ENCODE data around the gene KICS2. TPM values are rescaled to one million over a fixed set of nuclear protein-coding genes. Genes with fewer than 3 reads are reported as not detected.

The KICS2 gene
- 1 to 10 TPM; 5.4 to 6.7 (median 5.4) TPM for total RNA-seq
- long read RNA-seq, donor 1, full-length matches to known transcripts: 3 of 3 reads
- long read RNA-seq, donor 1, partial matches to known transcripts: 0 of 3 reads
- long read RNA-seq, donor 1, other reads (novel, unspliced or antisense): 0 of 3 reads
- long read RNA-seq, donor 2, partial matches to known transcripts: 0 of 1 reads
- long read RNA-seq, donor 2, other reads (novel, unspliced or antisense): 0 of 1 reads

DNA sequence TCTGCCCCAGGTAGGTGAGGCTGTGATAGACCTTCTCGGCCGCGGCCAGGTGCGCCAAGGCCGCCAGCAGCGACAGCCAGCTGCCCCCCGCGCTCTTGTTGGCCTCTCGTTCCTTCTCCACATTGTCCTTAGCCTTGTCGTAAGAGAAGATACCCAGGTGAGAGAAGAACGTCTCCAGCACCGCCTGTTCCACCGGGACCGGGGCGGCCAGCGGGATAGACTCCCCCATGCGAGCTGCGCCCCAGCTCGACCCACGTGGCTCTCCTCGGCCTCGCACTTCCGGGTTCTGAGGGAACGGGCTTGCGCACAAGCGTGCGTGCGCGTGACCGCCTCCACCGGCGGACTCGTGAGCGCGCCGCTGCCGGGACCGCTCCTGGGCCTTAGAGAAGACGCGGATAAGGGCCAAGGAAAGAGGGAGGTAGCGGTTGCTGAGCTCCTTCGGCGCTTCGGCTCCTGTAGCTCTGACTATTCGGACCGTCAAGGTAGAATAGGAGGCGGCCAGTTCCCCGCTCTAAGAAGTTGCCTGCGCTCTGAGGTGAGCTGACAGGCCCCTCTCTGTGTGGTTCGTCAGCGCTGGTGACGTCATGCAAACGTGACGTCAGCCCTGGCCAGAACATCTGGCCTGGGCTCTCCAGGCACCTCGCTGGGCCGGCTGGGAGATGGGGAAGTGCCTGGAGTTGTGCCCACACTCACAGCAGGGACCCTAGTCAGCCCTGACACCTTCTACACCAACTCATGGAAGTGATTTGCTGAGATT, at the start of gene KICS2:
TSS of gene KICS2 (minus strand) at position 288 of the 757 bp plus-strand sequence. CDS start at position 229, 59 bp downstream.
- DNase-seq: peak; percentile 96
- intact Hi-C loops (cut with DNase I, micrococcal nuclease): no loop called here
- no peaks in the 10 kb centered on the region for H3K4me1 ChIP-seq (ENCODE audit: low read depth)

DNA sequence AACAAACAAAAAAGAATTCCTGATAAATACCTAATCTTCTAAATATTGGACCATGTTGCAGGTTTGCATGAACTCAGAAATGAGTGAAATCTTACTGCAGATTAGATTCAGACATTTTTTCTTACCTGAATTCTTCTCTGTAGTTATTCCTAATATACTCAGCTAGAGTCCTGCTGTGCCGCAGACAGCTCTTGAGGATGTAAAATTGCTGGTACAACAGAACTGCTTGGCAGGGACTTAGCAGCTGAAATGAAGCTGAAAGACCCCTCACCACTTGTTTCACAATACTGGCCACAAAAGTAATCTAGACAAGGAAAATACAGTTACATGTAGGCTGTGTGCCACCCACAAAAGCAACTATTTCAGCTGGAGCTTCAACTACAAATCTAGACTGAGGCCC, 48.3 kb upstream of the KICS2 start:
- Histone ChIP-seq H3K36me3 (ENCODE audit: low read depth) (no peaks in the 10 kb centered on the region), H3K9me3 (no peaks in the 10 kb centered on the region), H3K4me3 (no peak overlapping the region), H3K4me1 (ENCODE audit: low read depth) (no peaks in the 10 kb centered on the region)
- intact Hi-C loops (cut with DNase I, micrococcal nuclease): no loop called here
- TF ChIP-seq, protein P1, sequence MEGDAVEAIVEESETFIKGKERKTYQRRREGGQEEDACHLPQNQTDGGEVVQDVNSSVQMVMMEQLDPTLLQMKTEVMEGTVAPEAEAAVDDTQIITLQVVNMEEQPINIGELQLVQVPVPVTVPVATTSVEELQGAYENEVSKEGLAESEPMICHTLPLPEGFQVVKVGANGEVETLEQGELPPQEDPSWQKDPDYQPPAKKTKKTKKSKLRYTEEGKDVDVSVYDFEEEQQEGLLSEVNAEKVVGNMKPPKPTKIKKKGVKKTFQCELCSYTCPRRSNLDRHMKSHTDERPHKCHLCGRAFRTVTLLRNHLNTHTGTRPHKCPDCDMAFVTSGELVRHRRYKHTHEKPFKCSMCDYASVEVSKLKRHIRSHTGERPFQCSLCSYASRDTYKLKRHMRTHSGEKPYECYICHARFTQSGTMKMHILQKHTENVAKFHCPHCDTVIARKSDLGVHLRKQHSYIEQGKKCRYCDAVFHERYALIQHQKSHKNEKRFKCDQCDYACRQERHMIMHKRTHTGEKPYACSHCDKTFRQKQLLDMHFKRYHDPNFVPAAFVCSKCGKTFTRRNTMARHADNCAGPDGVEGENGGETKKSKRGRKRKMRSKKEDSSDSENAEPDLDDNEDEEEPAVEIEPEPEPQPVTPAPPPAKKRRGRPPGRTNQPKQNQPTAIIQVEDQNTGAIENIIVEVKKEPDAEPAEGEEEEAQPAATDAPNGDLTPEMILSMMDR (IDR thresholded peaks at IDR 0.05): no peak
- DNase-seq (no peak), ATAC-seq (no peak)

More for the DNA sequence above, at the start of gene KICS2:
- TF ChIP-seq, protein P1 (IDR thresholded peaks at IDR 0.05): no peak
- ATAC-seq: peak; percentile 99
- Histone ChIP-seq H3K4me3 (peak within 1 kb of the TSS; percentile 48), H3K9me3 (no peaks in the 10 kb centered on the region), H3K36me3 (ENCODE audit: low read depth) (no peaks in the 10 kb centered on the region)

DNA sequence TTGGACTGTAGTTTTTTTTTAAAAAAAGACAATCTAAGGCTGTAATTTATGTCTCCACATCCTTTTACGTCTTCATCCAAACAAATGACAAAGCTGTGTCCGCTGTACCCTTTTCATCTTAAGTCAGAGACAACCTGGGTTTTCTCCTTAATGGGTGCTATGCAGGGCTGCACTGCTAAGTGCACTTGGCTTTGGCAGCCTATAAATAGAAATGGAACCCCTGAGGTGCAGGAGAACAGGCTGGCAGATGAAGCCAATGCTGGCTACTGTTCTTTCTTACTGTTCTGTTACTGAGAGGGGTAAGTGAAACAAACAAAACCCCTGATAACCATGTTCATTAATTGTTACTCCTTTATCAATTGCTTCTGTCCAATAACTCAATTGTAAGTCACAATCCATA, 47.1 kb upstream of the KICS2 start:
- no peaks in the 10 kb centered on the region for H3K36me3 ChIP-seq (ENCODE audit: low read depth)
- no peaks in the 10 kb centered on the region for H3K9me3 ChIP-seq
- TF ChIP-seq, protein P1 (IDR thresholded peaks at IDR 0.05): no peak
- DNase-seq: no peak
- intact Hi-C loops (cut with DNase I, micrococcal nuclease): no loop called here
- no peaks in the 10 kb centered on the region for H3K4me1 ChIP-seq (ENCODE audit: low read depth)
- H3K4me3 ChIP-seq: no peak overlapping the region
- ATAC-seq: no peak

DNA sequence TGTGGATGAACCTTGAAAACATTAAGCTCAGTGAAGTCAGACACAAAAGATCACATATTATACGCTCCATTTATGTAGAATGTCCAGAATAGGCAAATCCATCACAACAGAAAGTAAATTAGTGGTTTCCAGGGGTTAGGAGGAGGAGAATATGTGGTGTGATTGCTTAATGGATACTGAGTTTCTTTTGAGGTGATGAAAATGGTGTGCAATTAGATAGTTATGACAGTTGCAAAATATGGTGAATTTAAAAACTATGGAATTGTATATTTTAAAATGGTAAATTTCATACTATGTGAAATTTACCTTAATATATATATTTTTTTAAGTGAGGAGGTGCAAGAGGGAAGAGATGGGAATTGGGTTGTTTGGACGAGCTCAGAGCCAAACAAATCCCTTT, 46.3 kb upstream of the KICS2 start:
- H3K36me3 ChIP-seq (ENCODE audit: low read depth): no peaks in the 10 kb centered on the region
- no peaks in the 10 kb centered on the region for H3K9me3 ChIP-seq
- no peak overlapping the region for H3K4me3 ChIP-seq
- no peaks in the 10 kb centered on the region for H3K4me1 ChIP-seq (ENCODE audit: low read depth)
- no peak for DNase-seq
- no peak for ATAC-seq
- intact Hi-C loops (cut with DNase I, micrococcal nuclease): no loop called here
- TF ChIP-seq, protein P1 (IDR thresholded peaks at IDR 0.05): no peak

DNA sequence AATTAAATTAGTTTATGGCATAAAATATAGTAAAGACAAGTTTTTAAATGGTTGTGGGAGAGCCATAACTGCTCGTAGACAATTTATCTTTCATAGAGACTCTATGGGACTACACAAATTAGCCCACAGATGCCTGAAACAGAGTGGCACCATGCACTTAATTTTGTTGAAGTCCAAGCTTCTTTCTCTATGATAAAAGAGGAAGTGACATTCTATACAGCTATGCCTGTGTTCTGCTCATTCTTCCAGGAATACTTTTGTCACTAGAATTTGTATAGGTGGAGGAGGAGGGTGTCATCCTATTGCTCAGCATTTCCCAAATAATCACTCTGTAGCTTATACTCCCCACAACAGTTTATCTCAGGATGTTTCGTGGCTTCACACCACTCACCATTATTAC, 43.7 kb upstream of the KICS2 start:
- Histone ChIP-seq H3K9me3 (no peaks in the 10 kb centered on the region), H3K4me3 (no peak overlapping the region), H3K36me3 (ENCODE audit: low read depth) (no peaks in the 10 kb centered on the region), H3K4me1 (ENCODE audit: low read depth) (no peaks in the 10 kb centered on the region)
- intact Hi-C loops (cut with DNase I, micrococcal nuclease): no loop called here
- ATAC-seq: no peak
- TF ChIP-seq, protein P1 (IDR thresholded peaks at IDR 0.05): no peak
- DNase-seq: no peak
